HG02870 (cell line): ENCODE data around the gene TEX13B.

Experiments
- ATAC-seq: cut with Tn5 transposase; IDR thresholded peaks from one replicate; pipeline ENCODE4 v1.9.1; 2021; ENCODE audit warnings: mild to moderate bottlenecking, moderate library complexity; ENCODE audit not compliant: unreplicated experiment

Gene TEX13B

GRCh38 chrX:107940095-107940494 lies 42.1 kb downstream of the TEX13B start:
- no peak for ATAC-seq

GRCh38 chrX:107936434-107936730 lies 45.8 kb downstream of the TEX13B start:
- no peak for ATAC-seq

- ATAC-seq, result no peak
These were observed 46.3 kb downstream of the TEX13B start for GRCh38 chrX:107935664-107936433.

- ATAC-seq, result no peak
These were observed 47.0 kb downstream of the TEX13B start for GRCh38 chrX:107935200-107935599.

GRCh38 chrX:107934262-107934661 lies 47.9 kb downstream of the TEX13B start:
- ATAC-seq, result no peak
